Smooth muscle cell (in vitro differentiated cells): ENCODE data around the gene SIPA1. TPM values are rescaled to one million over a fixed set of nuclear protein-coding genes. Genes with fewer than 3 reads are reported as not detected.

ENCODE experiments used
- DNase-seq: peaks from one replicate; lab custom pipeline; 2025; ENCODE audit not compliant: unreplicated experiment; lab: John Stamatoyannopoulos, UW
- H2AFZ ChIP-seq: fragments of 200-600 bp; sonication (generic); 2 replicates; pipeline ENCODE4 v1.6.0; 2016; ENCODE audit warnings: antibody characterized with exemption, low read depth, mild to moderate bottlenecking
- H3F3A ChIP-seq: fragments of 200-600 bp; sonication (generic); 2 replicates; pipeline ENCODE4 v1.6.0; 2017; ENCODE audit warnings: antibody characterized with exemption, low read depth
- H3K27ac ChIP-seq: fragments of 200-600 bp; sonication (generic); 2 replicates; pipeline ENCODE4 v1.5.1; 2016; ENCODE audit warnings: low read depth, mild to moderate bottlenecking
- H3K27me3 ChIP-seq: fragments of 200-600 bp; sonication (generic); 2 replicates; pipeline ENCODE4 v1.6.1; 2016; ENCODE audit warnings: low read depth, mild to moderate bottlenecking
- H3K36me3 ChIP-seq: fragments of 200-600 bp; sonication (generic); 2 replicates; pipeline ENCODE4 v1.5.1; 2016; ENCODE audit warnings: low read depth
- H3K4me1 ChIP-seq: fragments of 200-600 bp; sonication (generic); 2 replicates; pipeline ENCODE4 v1.5.1; 2016; ENCODE audit warnings: low read depth
- H3K4me2 ChIP-seq: fragments of 200-600 bp; sonication (generic); 2 replicates; pipeline ENCODE4 v1.6.0; 2016; ENCODE audit warnings: mild to moderate bottlenecking
- H3K4me3 ChIP-seq: fragments of 200-600 bp; sonication (generic); 2 replicates; pipeline ENCODE4 v1.5.1; 2016; ENCODE audit warnings: mild to moderate bottlenecking
- H3K79me2 ChIP-seq: fragments of 200-600 bp; sonication (generic); 2 replicates; pipeline ENCODE4 v1.6.0; 2016; ENCODE audit warnings: low read depth, mild to moderate bottlenecking
- H3K9ac ChIP-seq: fragments of 200-600 bp; sonication (generic); 2 replicates; pipeline ENCODE4 v1.6.0; 2016; ENCODE audit warnings: low read depth
- H3K9me3 ChIP-seq: fragments of 200-600 bp; sonication (generic); replicated peaks from 2 replicates; pipeline ENCODE4 v1.5.1; 2016; ENCODE audit warnings: low read depth
- H4K20me1 ChIP-seq: fragments of 200-600 bp; sonication (generic); 2 replicates; pipeline ENCODE4 v1.6.0; 2016; ENCODE audit warnings: low read depth
- CTCF ChIP-seq: fragments of 200-600 bp; sonication (generic); IDR thresholded peaks from 2 replicates; pipeline ENCODE4 v1.5.1; 2017; ENCODE audit warnings: borderline replicate concordance, mild to moderate bottlenecking, antibody characterized with exemption; ENCODE audit not compliant: insufficient read depth, poor library complexity, severe bottlenecking
- WGBS: methylation state at CpG from one replicate; pipeline ENCODE4 v1.1.7; 2016; ENCODE audit warnings: low lambda C conversion rate; 5-methylcytosine and 5-hydroxymethylcytosine counted together
- polyA plus RNA-seq: library from polyadenylated mRNA; unstranded; fragments of >200 nt; fragmentation: Nextera tagmentation; extraction: Ambion mirVana; gene quantifications from 2 replicates; pipeline ENCODE4 v1.2.1, GENCODE V29; 2016
- total RNA-seq: library from RNA; depleted of rRNA; stranded (reverse); fragments of >200 nt; gene quantifications from 2 replicates; pipeline ENCODE4 v1.2.3, GENCODE V29; 2014

Gene SIPA1
- total and polyA plus RNA-seq, 2 experiments from 2014 or later: 9.8 to 67.6 TPM

- no peak for DNase-seq
- 82% methylated on average over 12 of the region's 12 CpGs for WGBS
- no peak within 1 kb of the TSS for H3K27ac ChIP-seq
- H3K79me2 ChIP-seq: no peaks in the 10 kb centered on the region
- no peaks in the 10 kb centered on the region for H3K36me3 ChIP-seq
- no peak for TF ChIP-seq CTCF
- no peaks in the 10 kb centered on the region for H4K20me1 ChIP-seq
- no peak within 1 kb of the TSS for H3K4me3 ChIP-seq
- no peaks in the 10 kb centered on the region for H3K9me3 ChIP-seq
- H3K9ac ChIP-seq: no peak within 1 kb of the TSS
- H3K27me3 ChIP-seq: no peaks in the 10 kb centered on the region
- peaks cover 16% of the 10 kb centered on the region for H3K4me1 ChIP-seq
- peaks cover 5% of the 10 kb centered on the region for H3F3A ChIP-seq
- no peak within 1 kb of the TSS for H3K4me2 ChIP-seq
- no peak within 1 kb of the TSS for H2AFZ ChIP-seq
These were observed 42.2 kb upstream of the SIPA1 start, which contains the start of gene KCNK7 for GRCh38 chr11:65595543-65596281. Gene KCNK7, minus strand, starts transcription at chr11:65595800. Its CDS starts 28 bp downstream, at chr11:65595772.

GRCh38 chr11:65596520-65596919, 41.4 kb upstream of the SIPA1 start:
- Histone ChIP-seq H2AFZ (no peak overlapping the region), H3K4me1 (peaks cover 11% of the 10 kb centered on the region), H3F3A (no peaks in the 10 kb centered on the region), H3K4me2 (no peak overlapping the region), H3K9me3 (no peaks in the 10 kb centered on the region), H3K36me3 (no peaks in the 10 kb centered on the region), H3K9ac (no peak overlapping the region), H3K79me2 (no peaks in the 10 kb centered on the region), H3K4me3 (no peak overlapping the region), H3K27me3 (no peaks in the 10 kb centered on the region), H4K20me1 (no peaks in the 10 kb centered on the region), H3K27ac (no peak overlapping the region)
- no peak for DNase-seq
- no peak for TF ChIP-seq CTCF
- 68% methylated on average over 3 of the region's 6 CpGs for WGBS

GRCh38 chr11:65598258-65598699, 39.6 kb upstream of the SIPA1 start:
- H3K4me2 ChIP-seq: no peak overlapping the region
- H3F3A ChIP-seq: no peaks in the 10 kb centered on the region
- H3K9me3 ChIP-seq: no peaks in the 10 kb centered on the region
- H3K9ac ChIP-seq: no peak overlapping the region
- H3K36me3 ChIP-seq: no peaks in the 10 kb centered on the region
- WGBS: 94% methylated on average over 15 of the region's 16 CpGs
- no peak for TF ChIP-seq CTCF
- no peak overlapping the region for H2AFZ ChIP-seq
- no peaks in the 10 kb centered on the region for H3K27me3 ChIP-seq
- H3K4me3 ChIP-seq: no peak overlapping the region
- no peak overlapping the region for H3K27ac ChIP-seq
- DNase-seq: no peak
- no peaks in the 10 kb centered on the region for H3K4me1 ChIP-seq
- H3K79me2 ChIP-seq: no peaks in the 10 kb centered on the region
- no peaks in the 10 kb centered on the region for H4K20me1 ChIP-seq
